ENCODE results near the gene KLHL6. TPM values are rescaled to one million over a fixed set of nuclear protein-coding genes. Genes with fewer than 3 reads are reported as not detected.

Gene KLHL6
- total RNA-seq, 1 experiment from 2014 or later = 0.03 TPM

DNA sequence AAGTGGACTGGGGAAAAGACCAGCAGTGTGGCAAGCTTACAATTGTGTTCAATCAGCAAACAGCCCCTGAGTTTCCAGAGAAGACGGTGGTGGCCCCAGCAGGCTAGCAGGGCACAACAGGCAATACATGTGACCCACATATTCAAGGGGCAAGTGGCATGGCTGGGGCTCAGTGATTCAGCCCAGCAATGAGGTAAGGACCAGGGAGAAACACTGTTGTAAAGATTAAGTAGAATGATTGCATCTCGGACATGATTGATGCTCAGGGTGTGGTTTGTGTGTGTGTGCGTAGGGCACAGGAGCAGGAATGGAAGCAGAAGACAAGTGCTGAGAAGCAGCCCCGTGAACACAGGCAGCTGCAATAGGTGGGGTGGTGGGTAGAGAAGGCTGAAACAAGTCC, 37.9 kb downstream of the KLHL6 start:
- in situ Hi-C loops (cut with HindIII; ENCODE audit: low pct_unique_long_range_greater_than_20kb, low sequenced_read_pairs) = no loop called here
- POLR2A ChIA-PET = interaction anchor here (0.8 kb wide), 1 partner anchor 9 kb away, joined by 3 read pairs; no protein-coding TSS in a partner anchor
- Histone ChIP-seq H3K9me3 (ENCODE audit: control insufficient read depth, insufficient read depth, low read depth, low read length) (no peaks in the 10 kb centered on the region), H3K4me1 (ENCODE audit: control insufficient read depth, insufficient read depth, low read length) (no peaks in the 10 kb centered on the region), H3K4me3 (ENCODE audit: low read depth in 2 of 2, low read length in 2 of 2) (no peak overlapping the region), H3K27ac (ENCODE audit: low read length) (no peak overlapping the region), H3K27me3 (ENCODE audit: control insufficient read depth, insufficient read depth, low read length) (peaks cover 10% of the 10 kb centered on the region; the same call in 1 of the 2 replicates), H3K36me3 (ENCODE audit: control insufficient read depth, insufficient read depth, low read length) (no peaks in the 10 kb centered on the region)
- BruUV-seq (replicated peaks) = no TSS peak
- DNase-seq (ENCODE audit: low read depth, low spot score) = no peak
- TF ChIP-seq POLR2AphosphoS5 (IDR thresholded peaks at IDR 0.05; ENCODE audit: low read depth, low read length) = no peak
- TF ChIP-seq, protein P1, sequence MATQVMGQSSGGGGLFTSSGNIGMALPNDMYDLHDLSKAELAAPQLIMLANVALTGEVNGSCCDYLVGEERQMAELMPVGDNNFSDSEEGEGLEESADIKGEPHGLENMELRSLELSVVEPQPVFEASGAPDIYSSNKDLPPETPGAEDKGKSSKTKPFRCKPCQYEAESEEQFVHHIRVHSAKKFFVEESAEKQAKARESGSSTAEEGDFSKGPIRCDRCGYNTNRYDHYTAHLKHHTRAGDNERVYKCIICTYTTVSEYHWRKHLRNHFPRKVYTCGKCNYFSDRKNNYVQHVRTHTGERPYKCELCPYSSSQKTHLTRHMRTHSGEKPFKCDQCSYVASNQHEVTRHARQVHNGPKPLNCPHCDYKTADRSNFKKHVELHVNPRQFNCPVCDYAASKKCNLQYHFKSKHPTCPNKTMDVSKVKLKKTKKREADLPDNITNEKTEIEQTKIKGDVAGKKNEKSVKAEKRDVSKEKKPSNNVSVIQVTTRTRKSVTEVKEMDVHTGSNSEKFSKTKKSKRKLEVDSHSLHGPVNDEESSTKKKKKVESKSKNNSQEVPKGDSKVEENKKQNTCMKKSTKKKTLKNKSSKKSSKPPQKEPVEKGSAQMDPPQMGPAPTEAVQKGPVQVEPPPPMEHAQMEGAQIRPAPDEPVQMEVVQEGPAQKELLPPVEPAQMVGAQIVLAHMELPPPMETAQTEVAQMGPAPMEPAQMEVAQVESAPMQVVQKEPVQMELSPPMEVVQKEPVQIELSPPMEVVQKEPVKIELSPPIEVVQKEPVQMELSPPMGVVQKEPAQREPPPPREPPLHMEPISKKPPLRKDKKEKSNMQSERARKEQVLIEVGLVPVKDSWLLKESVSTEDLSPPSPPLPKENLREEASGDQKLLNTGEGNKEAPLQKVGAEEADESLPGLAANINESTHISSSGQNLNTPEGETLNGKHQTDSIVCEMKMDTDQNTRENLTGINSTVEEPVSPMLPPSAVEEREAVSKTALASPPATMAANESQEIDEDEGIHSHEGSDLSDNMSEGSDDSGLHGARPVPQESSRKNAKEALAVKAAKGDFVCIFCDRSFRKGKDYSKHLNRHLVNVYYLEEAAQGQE (IDR thresholded peaks at IDR 0.05; ENCODE audit: insufficient read depth in 1 of 2, low read depth in 2 of 2, low read length in 1 of 2) = no peak
- no peak for TF ChIP-seq SIN3A (IDR thresholded peaks at IDR 0.05; ENCODE audit: borderline replicate concordance, insufficient read depth, low read depth, low read length)
- TF ChIP-seq, protein P2, sequence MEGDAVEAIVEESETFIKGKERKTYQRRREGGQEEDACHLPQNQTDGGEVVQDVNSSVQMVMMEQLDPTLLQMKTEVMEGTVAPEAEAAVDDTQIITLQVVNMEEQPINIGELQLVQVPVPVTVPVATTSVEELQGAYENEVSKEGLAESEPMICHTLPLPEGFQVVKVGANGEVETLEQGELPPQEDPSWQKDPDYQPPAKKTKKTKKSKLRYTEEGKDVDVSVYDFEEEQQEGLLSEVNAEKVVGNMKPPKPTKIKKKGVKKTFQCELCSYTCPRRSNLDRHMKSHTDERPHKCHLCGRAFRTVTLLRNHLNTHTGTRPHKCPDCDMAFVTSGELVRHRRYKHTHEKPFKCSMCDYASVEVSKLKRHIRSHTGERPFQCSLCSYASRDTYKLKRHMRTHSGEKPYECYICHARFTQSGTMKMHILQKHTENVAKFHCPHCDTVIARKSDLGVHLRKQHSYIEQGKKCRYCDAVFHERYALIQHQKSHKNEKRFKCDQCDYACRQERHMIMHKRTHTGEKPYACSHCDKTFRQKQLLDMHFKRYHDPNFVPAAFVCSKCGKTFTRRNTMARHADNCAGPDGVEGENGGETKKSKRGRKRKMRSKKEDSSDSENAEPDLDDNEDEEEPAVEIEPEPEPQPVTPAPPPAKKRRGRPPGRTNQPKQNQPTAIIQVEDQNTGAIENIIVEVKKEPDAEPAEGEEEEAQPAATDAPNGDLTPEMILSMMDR (IDR thresholded peaks at IDR 0.05) = no peak
- TF ChIP-seq TCF7L2 (IDR thresholded peaks at IDR 0.05; ENCODE audit: low read depth, low read length) = no peak
- 0 out of 2 replicates have a peak, but pooled peaks have one; percentile 36 for ATAC-seq
- CTCF ChIA-PET = no interaction called here
- intact Hi-C loops (cut with micrococcal nuclease; ENCODE audit: unreplicated experiment) = no loop called here

- Histone ChIP-seq H3K27ac (ENCODE audit: low read length) (no peak overlapping the region), H3K27me3 (ENCODE audit: control insufficient read depth, insufficient read depth, low read length) (peaks cover 10% of the 10 kb centered on the region; the same call in 1 of the 2 replicates), H3K9me3 (ENCODE audit: control insufficient read depth, insufficient read depth, low read depth, low read length) (no peaks in the 10 kb centered on the region), H3K4me3 (ENCODE audit: low read depth in 2 of 2, low read length in 2 of 2) (no peak overlapping the region), H3K4me1 (ENCODE audit: control insufficient read depth, insufficient read depth, low read length) (no peaks in the 10 kb centered on the region), H3K36me3 (ENCODE audit: control insufficient read depth, insufficient read depth, low read length) (no peaks in the 10 kb centered on the region)
- TF ChIP-seq POLR2AphosphoS5 (IDR thresholded peaks at IDR 0.05; ENCODE audit: low read depth, low read length) (no peak), SIN3A (IDR thresholded peaks at IDR 0.05; ENCODE audit: borderline replicate concordance, insufficient read depth, low read depth, low read length) (no peak)
- TF ChIP-seq, protein P2 (IDR thresholded peaks at IDR 0.05) = no peak
- no peak for ATAC-seq
- no peak for DNase-seq (ENCODE audit: low read depth, low spot score)
- POLR2A ChIA-PET = no interaction called here
- CTCF ChIA-PET = no interaction called here
- no TSS peak for BruUV-seq (replicated peaks)
- intact Hi-C loops (cut with micrococcal nuclease; ENCODE audit: unreplicated experiment) = no loop called here
- in situ Hi-C loops (cut with HindIII; ENCODE audit: low pct_unique_long_range_greater_than_20kb, low sequenced_read_pairs) = no loop called here
These were observed 39.3 kb downstream of the KLHL6 start for GRCh38 chr3:183515968-183516851.
